Measurements from ENCODE around the gene MBD3L4.

The MBD3L4 gene

GRCh38 chr19:7076151-7076550 is 36.2 kb upstream of the MBD3L4 start:
- no peaks in the 10 kb centered on the region for H3K9me2 ChIP-seq (replicated peaks; ENCODE audit: control insufficient read depth, low read length)
- H3F3A ChIP-seq (ENCODE audit: control insufficient read depth, insufficient read depth), result no peaks in the 10 kb centered on the region
- H4K20me1 ChIP-seq (ENCODE audit: control insufficient read depth, insufficient read depth, low read depth, low read length), result no peaks in the 10 kb centered on the region
- H3K4me3 ChIP-seq (ENCODE audit: low read length), result no peak overlapping the region
- H3K4me1 ChIP-seq (ENCODE audit: control insufficient read depth, low read length), result no peaks in the 10 kb centered on the region
- TF ChIP-seq, protein P1, sequence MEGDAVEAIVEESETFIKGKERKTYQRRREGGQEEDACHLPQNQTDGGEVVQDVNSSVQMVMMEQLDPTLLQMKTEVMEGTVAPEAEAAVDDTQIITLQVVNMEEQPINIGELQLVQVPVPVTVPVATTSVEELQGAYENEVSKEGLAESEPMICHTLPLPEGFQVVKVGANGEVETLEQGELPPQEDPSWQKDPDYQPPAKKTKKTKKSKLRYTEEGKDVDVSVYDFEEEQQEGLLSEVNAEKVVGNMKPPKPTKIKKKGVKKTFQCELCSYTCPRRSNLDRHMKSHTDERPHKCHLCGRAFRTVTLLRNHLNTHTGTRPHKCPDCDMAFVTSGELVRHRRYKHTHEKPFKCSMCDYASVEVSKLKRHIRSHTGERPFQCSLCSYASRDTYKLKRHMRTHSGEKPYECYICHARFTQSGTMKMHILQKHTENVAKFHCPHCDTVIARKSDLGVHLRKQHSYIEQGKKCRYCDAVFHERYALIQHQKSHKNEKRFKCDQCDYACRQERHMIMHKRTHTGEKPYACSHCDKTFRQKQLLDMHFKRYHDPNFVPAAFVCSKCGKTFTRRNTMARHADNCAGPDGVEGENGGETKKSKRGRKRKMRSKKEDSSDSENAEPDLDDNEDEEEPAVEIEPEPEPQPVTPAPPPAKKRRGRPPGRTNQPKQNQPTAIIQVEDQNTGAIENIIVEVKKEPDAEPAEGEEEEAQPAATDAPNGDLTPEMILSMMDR (IDR thresholded peaks at IDR 0.05; ENCODE audit: low read depth, low read length, poor library complexity, severe bottlenecking), result no peak
- TF ChIP-seq EZH2phosphoT487 (IDR thresholded peaks at IDR 0.05; ENCODE audit: borderline replicate concordance, low read length), result no peak
- H3K4me2 ChIP-seq (ENCODE audit: low read length), result no peak overlapping the region
- no peak overlapping the region for H3K27ac ChIP-seq (ENCODE audit: low read depth, low read length)
- H3K79me2 ChIP-seq (ENCODE audit: control insufficient read depth, low read length), result peaks cover 6% of the 10 kb centered on the region
- no peaks in the 10 kb centered on the region for H3K27me3 ChIP-seq (ENCODE audit: control insufficient read depth, low read length)
- peaks cover 92% of the 10 kb centered on the region for H3K36me3 ChIP-seq (ENCODE audit: control insufficient read depth, low read length)
- peaks cover 29% of the 10 kb centered on the region for H3K9me3 ChIP-seq (ENCODE audit: control insufficient read depth, insufficient read depth, low read length)

- H3K36me3 ChIP-seq (ENCODE audit: control insufficient read depth, low read length), result peaks cover 92% of the 10 kb centered on the region
- H3K4me1 ChIP-seq (ENCODE audit: control insufficient read depth, low read length), result peaks cover 9% of the 10 kb centered on the region
- no peaks in the 10 kb centered on the region for H3K9me2 ChIP-seq (replicated peaks; ENCODE audit: control insufficient read depth, low read length)
- H3F3A ChIP-seq (ENCODE audit: control insufficient read depth, insufficient read depth), result no peaks in the 10 kb centered on the region
- peaks cover 20% of the 10 kb centered on the region for H3K79me2 ChIP-seq (ENCODE audit: control insufficient read depth, low read length)
- no peak for TF ChIP-seq EZH2phosphoT487 (IDR thresholded peaks at IDR 0.05; ENCODE audit: borderline replicate concordance, low read length)
- TF ChIP-seq, protein P1 (IDR thresholded peaks at IDR 0.05; ENCODE audit: low read depth, low read length, poor library complexity, severe bottlenecking), result no peak
- no peaks in the 10 kb centered on the region for H3K27me3 ChIP-seq (ENCODE audit: control insufficient read depth, low read length)
- no peak overlapping the region for H3K4me2 ChIP-seq (ENCODE audit: low read length)
- H3K9me3 ChIP-seq (ENCODE audit: control insufficient read depth, insufficient read depth, low read length), result peaks cover 16% of the 10 kb centered on the region
- no peaks in the 10 kb centered on the region for H4K20me1 ChIP-seq (ENCODE audit: control insufficient read depth, insufficient read depth, low read depth, low read length)
- H3K4me3 ChIP-seq (ENCODE audit: low read length), result no peak overlapping the region
- H3K27ac ChIP-seq (ENCODE audit: low read depth, low read length), result no peak overlapping the region
Measured at GRCh38 chr19:7074705-7075282, 34.8 kb upstream of the MBD3L4 start.

DNA sequence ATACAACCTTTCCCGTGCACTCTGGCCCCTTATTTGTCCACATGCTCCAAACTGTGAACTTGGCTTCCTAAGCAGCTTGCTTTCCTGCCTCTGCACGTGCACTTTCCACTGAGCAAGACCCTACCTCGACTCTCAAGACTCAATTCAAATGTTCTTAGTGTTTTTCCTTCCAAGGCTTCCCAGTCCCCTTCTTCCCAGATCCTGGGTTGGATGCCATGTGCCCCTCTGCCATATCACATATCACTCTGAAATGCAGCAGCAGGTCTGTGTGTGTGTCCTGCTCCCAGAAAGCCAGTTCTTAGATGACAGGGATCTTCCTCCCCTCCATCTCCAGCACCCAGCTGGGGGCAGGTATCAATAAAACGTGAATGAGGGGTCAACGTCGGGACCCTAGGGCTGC is 32.6 kb upstream of the MBD3L4 start:
- H3K79me2 ChIP-seq (ENCODE audit: control insufficient read depth, low read length), result peaks cover 22% of the 10 kb centered on the region
- H3K4me2 ChIP-seq (ENCODE audit: low read length), result no peak overlapping the region
- peaks cover 4% of the 10 kb centered on the region; the same call in 1 of the 2 replicates for H3K9me3 ChIP-seq (ENCODE audit: control insufficient read depth, insufficient read depth, low read length)
- no peak for TF ChIP-seq EZH2phosphoT487 (IDR thresholded peaks at IDR 0.05; ENCODE audit: borderline replicate concordance, low read length)
- TF ChIP-seq, protein P1 (IDR thresholded peaks at IDR 0.05; ENCODE audit: low read depth, low read length, poor library complexity, severe bottlenecking), result no peak
- no peaks in the 10 kb centered on the region for H3F3A ChIP-seq (ENCODE audit: control insufficient read depth, insufficient read depth)
- peaks cover 72% of the 10 kb centered on the region for H3K36me3 ChIP-seq (ENCODE audit: control insufficient read depth, low read length)
- H4K20me1 ChIP-seq (ENCODE audit: control insufficient read depth, insufficient read depth, low read depth, low read length), result no peaks in the 10 kb centered on the region
- H3K4me3 ChIP-seq (ENCODE audit: low read length), result no peak overlapping the region
- H3K9me2 ChIP-seq (replicated peaks; ENCODE audit: control insufficient read depth, low read length), result no peaks in the 10 kb centered on the region
- peaks cover 16% of the 10 kb centered on the region for H3K4me1 ChIP-seq (ENCODE audit: control insufficient read depth, low read length)
- H3K27me3 ChIP-seq (ENCODE audit: control insufficient read depth, low read length), result no peaks in the 10 kb centered on the region
- no peak overlapping the region for H3K27ac ChIP-seq (ENCODE audit: low read depth, low read length)
